ENCODE data around the gene CRB2.

GRCh38 chr9:123408313-123409262 lies 52.6 kb downstream of the CRB2 start:
- no peak for TF ChIP-seq CTCF (conservative IDR thresholded peaks at IDR 0.05; ENCODE audit: low read depth, low read length)
- no peak for TF ChIP-seq SMC3 (IDR thresholded peaks at IDR 0.05; ENCODE audit: low read depth, low read length)
- TF ChIP-seq CEBPB (IDR thresholded peaks at IDR 0.05; ENCODE audit: low read depth, low read length), result no peak
- no peak for TF ChIP-seq POLR2A (IDR thresholded peaks at IDR 0.05; ENCODE audit: low read depth, low read length)
- TF ChIP-seq FOS (IDR thresholded peaks at IDR 0.05; ENCODE audit: low read depth, low read length), result no peak

Data from IMR-90 (cell line).